H1 (cell line): ENCODE measurements around the gene RCSD1. TPM values are rescaled to one million over a fixed set of nuclear protein-coding genes. Genes with fewer than 3 reads are reported as not detected.

ENCODE experiments used
- BACH1 ChIP-seq: IDR thresholded peaks from 2 replicates; pipeline ENCODE4 v1.6.1; 2012; ENCODE audit warnings: low read length, improper control_type of control experiment
- CHD2 ChIP-seq: IDR thresholded peaks from 2 replicates; pipeline ENCODE4 v1.6.1; 2012; ENCODE audit warnings: low read length, improper control_type of control experiment
- CTBP2 ChIP-seq: IDR thresholded peaks from 2 replicates; pipeline ENCODE4 v1.7.0; 2011; ENCODE audit warnings: borderline replicate concordance, mild to moderate bottlenecking, moderate library complexity, mixed read lengths, low read length; ENCODE audit not compliant: insufficient read depth, insufficient read length
- JUND ChIP-seq: IDR thresholded peaks from 2 replicates; pipeline ENCODE4 v1.6.1; 2011; ENCODE audit warnings: mild to moderate bottlenecking, improper control_type of control experiment, low read length
- KDM5A ChIP-seq: fragments of 200-600 bp; IDR thresholded peaks from 2 replicates; pipeline ENCODE4 v1.7.1; 2012; ENCODE audit warnings: mild to moderate bottlenecking, low read length, inconsistent platforms, mixed read lengths
- SRF ChIP-seq: IDR thresholded peaks from 2 replicates; pipeline ENCODE4 v1.6.1; 2011; ENCODE audit warnings: mild to moderate bottlenecking, low read depth, low read length, moderate library complexity
- YY1 ChIP-seq: IDR thresholded peaks from 2 replicates; pipeline ENCODE4 v1.6.1; 2011; ENCODE audit warnings: low read depth, mild to moderate bottlenecking, low read length
- polyA plus RNA-seq, 7 experiments: library from polyadenylated mRNA; depleted of rRNA in 3 of 7; stranded (reverse) in 5 of 7; unstranded in 2 of 7; fragments of >200 nt in 5 of 7; fragments of 200-250 nt in 2 of 7; gene quantifications; 1 replicate in 5 of 7; 2 replicates in 1 of 7; 4 replicates in 1 of 7; pipeline versions ENCODE4 v1.2.1 to v1.2.3, GENCODE V29; 2011 to 2013; ENCODE audit warnings: missing spikeins in 2 of 7, mixed read lengths in 2 of 7
- total RNA-seq: library from RNA; stranded (reverse); fragmentation: NEBNext Ultra II Directional; extraction: Animal tissue kit (Norgen Biotek cat#: 25700); gene quantifications from 2 replicates; pipeline ENCODE4 v1.2.1, GENCODE V29; 2021

Gene RCSD1
- total and polyA plus RNA-seq, 2 of the 8 experiments (the other 6 are each of a cell fraction or from before 2014, with no cell fraction given): 0.47 to 0.69 TPM

DNA sequence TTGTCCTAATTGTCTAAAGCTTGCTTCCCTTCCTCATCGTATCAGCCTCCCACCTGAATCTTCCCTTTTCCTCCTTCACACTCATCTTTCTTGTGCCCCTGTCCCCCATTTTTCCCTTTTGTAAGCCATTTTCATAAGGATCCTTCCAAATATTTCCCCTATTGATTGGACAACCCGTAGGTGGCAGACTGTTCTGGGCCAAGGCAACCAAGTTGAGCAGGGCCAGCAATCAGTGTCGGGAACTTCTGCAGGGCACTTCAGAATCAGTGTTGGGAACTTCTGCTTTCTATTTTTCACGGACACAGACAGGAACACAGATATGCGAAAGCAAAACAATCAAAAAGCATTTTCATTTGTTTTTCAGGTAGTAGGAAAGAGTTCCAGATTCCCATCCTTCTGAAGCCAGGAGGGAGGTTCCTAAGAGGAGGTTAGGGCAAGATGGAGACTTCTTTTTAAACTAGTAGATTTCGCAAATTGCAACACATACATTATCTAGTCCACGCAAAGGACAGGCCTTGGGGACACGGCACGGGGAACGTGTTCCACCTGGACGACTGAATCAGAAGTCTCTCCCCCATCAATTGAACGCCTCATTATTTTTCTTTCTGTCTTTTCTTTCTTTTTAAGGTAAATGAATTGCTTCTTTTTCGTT, 91.1 kb downstream of the RCSD1 start (continued):
- TF ChIP-seq KDM5A (no peak), CTBP2 (no peak), BACH1 (no peak), CHD2 (no peak), SRF (no peak), JUND (no peak), YY1 (no peak)
